GM19328 (cell line): ENCODE results near the gene PAQR6.

Experiments
- ATAC-seq: cut with Tn5 transposase; IDR thresholded peaks from one replicate; pipeline ENCODE4 v1.9.1; 2021; ENCODE audit warnings: mild to moderate bottlenecking, moderate library complexity; ENCODE audit not compliant: unreplicated experiment

PAQR6 gene

GRCh38 chr1:156247460-156248322 lies at the start of gene PAQR6:
PAQR6 (minus strand) TSS chr1:156248056; CDS start chr1:156246731, 1,325 bp downstream.
- no peak for ATAC-seq

GRCh38 chr1:156295391-156295947 lies 47.6 kb upstream of the PAQR6 start, which contains the start of gene GLMP:
GLMP (minus strand) TSS chr1:156295679; CDS start chr1:156295645, 34 bp downstream.
- no peak for ATAC-seq

- no peak for ATAC-seq
These were observed 46.0 kb upstream of the PAQR6 start for GRCh38 chr1:156293895-156294294.

DNA sequence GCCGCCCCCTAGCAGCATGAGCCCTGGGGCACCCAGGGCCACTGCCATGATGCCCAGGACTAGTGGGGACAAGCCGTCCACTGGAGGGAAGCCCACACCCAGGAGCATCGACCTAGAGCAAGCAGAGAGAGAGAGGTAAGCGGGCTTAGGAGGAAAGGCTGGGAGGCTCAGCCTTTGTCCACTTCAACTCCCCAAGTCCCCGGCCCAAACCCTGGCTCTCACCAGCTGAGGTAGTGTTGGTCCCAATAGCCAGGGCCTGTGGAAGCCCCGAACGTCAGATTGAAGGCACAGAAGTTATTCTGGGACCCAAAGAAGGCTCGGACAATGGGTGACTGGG lies 45.2 kb upstream of the PAQR6 start:
- no peak for ATAC-seq

GRCh38 chr1:156291226-156292061 lies 43.6 kb upstream of the PAQR6 start:
- ATAC-seq: no peak

DNA sequence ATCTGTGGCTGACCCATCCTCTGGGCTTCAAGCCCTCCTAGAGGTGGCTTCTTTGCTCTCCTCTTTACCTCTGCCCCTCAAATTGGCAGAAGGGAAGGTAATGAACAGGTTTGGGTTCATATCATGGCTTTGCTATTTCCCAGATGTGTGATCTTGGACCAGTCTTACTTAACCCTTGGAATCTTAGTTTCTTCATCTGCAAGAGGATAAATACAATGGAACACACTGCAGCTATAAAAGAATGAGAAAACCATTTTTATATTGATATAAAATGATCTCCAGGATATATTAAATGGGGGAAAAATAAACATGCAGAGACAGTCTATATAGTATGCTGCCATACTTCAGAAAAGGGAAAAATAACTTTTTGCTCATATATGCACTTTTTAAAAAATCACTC lies 42.0 kb upstream of the PAQR6 start:
- ATAC-seq: no peak

DNA sequence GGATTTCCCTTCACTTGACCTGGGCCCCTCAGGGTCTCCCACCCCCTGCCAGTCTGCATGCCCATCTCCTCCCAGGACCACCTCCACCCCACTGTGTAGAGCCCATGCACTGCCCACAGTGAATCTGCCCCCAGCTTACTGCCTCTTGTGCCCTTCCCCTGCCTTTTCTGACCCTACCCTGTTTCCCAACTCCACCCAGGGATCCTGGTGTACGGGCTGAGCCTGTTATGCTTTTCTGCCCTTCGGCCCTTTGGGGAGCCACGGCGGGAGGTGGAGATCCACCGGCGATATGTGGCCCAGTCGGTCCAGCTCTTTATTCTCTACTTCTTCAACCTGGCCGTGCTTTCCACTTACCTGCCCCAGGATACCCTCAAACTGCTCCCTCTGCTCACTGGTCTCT lies 38.2 kb upstream of the PAQR6 start:
- no peak for ATAC-seq

DNA sequence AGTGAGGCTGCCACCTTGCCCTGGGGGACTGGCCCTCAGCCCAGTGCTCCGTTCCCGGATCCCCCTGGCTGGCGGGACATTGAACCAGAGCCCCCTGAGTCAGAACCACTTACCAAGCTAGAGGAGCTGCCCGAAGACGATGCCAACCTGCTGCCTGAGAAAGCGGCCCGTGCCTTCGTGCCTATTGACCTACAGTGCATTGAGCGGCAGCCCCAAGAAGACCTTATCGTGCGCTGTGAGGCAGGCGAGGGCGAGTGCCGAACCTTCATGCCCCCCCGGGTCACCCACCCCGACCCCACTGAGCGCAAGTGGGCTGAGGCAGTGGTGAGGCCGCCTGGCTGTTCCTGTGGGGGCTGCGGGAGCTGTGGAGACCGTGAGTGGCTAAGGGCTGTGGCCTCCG lies 37.6 kb upstream of the PAQR6 start:
- ATAC-seq: no peak

GRCh38 chr1:156284757-156285156 lies 36.9 kb upstream of the PAQR6 start:
- ATAC-seq: no peak

- ATAC-seq: no peak
These were observed 36.3 kb upstream of the PAQR6 start, which contains the start of gene TMEM79 for GRCh38 chr1:156284112-156284511. TMEM79 (plus strand) TSS chr1:156284325; CDS start chr1:156285227, 902 bp downstream.

DNA sequence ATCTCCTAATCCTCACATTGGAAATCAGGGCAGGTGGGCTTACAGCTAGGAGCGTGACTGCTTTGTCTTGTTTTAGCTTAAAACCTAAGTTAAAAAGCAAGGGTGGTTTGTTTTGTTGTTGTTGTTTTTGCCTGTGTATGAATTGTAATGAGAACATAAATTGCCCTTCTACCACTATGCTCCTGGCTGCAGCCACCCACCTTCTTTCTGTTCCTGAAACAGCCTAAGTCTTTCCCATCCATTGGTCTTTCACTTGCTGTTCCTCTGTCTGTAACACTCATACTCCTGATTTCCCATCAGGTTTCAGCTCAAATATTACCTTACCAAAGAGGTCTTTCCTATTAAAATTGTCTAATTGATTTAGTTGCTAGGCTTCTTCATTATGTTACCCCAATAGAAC lies 35.7 kb upstream of the PAQR6 start:
- ATAC-seq: no peak

DNA sequence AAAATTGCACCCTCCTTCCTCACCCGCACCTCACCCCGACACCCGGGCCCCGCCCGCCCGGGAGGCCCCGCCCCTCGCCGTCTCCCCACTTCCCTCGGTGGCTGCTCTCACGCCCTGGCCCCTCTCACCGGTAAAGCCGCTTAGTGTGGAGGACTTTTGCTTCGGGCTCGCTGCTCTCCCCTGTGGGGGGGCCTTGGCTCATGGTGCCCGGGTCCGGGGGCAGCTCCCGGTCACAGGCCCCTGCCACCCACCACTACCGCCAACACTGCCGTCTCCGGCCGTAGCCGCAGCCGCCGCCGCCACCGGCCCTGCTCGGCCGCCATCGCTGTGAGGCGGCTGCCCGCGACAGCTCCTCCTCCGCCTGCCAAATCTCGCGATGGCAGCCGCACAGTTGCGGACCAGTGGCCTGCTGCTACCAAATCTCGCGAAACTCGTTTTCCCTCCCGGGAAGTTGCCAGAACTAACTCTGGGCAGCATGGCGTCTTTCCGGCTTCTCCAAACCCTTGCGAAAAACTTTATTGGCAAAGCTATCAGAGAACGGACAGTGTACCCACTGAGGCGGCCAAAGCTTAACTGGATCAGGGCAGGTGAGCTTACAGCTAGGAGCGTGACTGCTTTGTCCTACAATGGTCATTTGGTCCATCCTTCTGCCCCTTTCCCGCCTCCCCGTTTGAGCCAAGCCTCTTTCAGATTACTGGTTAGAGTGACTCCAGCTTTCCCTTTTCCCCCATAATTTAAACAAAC lies 34.8 kb upstream of the PAQR6 start, which contains the start of gene SMG5:
Gene SMG5 (minus strand): TSS at position 347 of the 744 bp plus-strand sequence. CDS start 145 bp downstream, at position 202.
- peak; percentile 71 for ATAC-seq

GRCh38 chr1:156281693-156282478 lies 34.0 kb upstream of the PAQR6 start:
- peak; percentile 4 for ATAC-seq

- ATAC-seq: no peak
These were observed 33.4 kb upstream of the PAQR6 start for GRCh38 chr1:156281281-156281680.

GRCh38 chr1:156279837-156280236 lies 32.0 kb upstream of the PAQR6 start:
- no peak for ATAC-seq

DNA sequence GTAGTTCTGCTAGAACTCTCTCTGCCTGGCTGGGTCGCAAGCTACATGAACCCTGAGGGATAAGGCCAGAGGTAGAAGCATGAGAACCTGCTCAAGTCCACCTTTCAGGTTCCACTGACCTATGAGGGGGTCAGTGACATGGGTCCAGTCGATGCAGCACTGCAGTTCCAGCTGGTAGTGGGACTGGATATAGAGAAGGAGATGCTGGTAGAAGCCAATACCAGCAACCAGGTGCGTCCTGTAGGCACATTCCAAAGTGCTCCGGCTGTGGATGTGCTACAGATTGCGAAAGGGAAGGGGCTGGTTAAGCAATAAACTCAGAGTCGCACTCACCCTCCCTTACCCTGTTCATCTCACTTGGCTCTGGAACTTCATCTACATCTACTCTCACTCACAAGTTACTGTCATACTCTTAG lies 29.1 kb upstream of the PAQR6 start:
- ATAC-seq: no peak

GRCh38 chr1:156276532-156276931 lies 28.7 kb upstream of the PAQR6 start:
- no peak for ATAC-seq

DNA sequence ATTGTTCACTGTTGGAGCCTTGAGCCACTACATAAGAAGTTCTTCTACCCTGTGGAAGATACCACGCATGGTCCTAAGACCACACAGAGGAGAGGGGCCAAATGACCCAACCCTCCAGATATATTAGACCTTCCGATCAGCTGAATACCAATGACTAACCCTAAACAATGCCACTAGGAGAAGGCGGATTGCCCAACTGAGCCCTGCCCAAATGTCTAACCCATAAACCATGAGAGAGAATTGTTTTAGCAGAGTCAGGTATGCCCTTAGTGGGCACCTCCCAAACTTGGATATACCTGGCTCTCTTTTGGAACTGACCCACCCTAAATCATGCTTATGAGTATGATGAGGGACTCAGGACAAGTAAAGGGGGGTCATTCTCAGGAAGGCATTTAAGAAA lies 22.5 kb upstream of the PAQR6 start:
- ATAC-seq: no peak

GRCh38 chr1:156268336-156268735 lies 20.5 kb upstream of the PAQR6 start:
- ATAC-seq: no peak

GRCh38 chr1:156266051-156266450 lies 18.2 kb upstream of the PAQR6 start:
- ATAC-seq: no peak
